HG03521 (cell line): ENCODE data around the gene ZNF865.
A peak's percentile ranks its signal among the peaks of the same experiment; 100 is the strongest.

ENCODE experiments used
- ATAC-seq: cut with Tn5 transposase; IDR thresholded peaks from one replicate; pipeline ENCODE4 v1.9.1; 2021; ENCODE audit warnings: mild to moderate bottlenecking, moderate library complexity; ENCODE audit not compliant: unreplicated experiment

Gene ZNF865

GRCh38 chr19:55586976-55587668 is 18.3 kb upstream of the ZNF865 start:
- ATAC-seq: peak; percentile 88

GRCh38 chr19:55588738-55589137 is 16.7 kb upstream of the ZNF865 start:
- no peak for ATAC-seq

- ATAC-seq: no peak
Observed at GRCh38 chr19:55590109-55590508, 15.3 kb upstream of the ZNF865 start.

- no peak for ATAC-seq
Observed at GRCh38 chr19:55590617-55591016, 14.8 kb upstream of the ZNF865 start.

- no peak for ATAC-seq
Observed at GRCh38 chr19:55591555-55591954, 13.9 kb upstream of the ZNF865 start.

GRCh38 chr19:55592391-55593090 is 12.9 kb upstream of the ZNF865 start:
- no peak for ATAC-seq

GRCh38 chr19:55593096-55593772 is 12.2 kb upstream of the ZNF865 start:
- ATAC-seq: no peak

- ATAC-seq: no peak
Observed at GRCh38 chr19:55594996-55595545, 10.4 kb upstream of the ZNF865 start.

GRCh38 chr19:55596304-55596703 is 9.1 kb upstream of the ZNF865 start:
- no peak for ATAC-seq

GRCh38 chr19:55597501-55597921 is 7.9 kb upstream of the ZNF865 start:
- no peak for ATAC-seq

GRCh38 chr19:55598034-55598433 is 7.4 kb upstream of the ZNF865 start:
- no peak for ATAC-seq

- ATAC-seq: peak; percentile 44
Observed at GRCh38 chr19:55598719-55599467, 6.6 kb upstream of the ZNF865 start.

- ATAC-seq: peak; percentile 48
Observed at GRCh38 chr19:55599468-55599841, 6.0 kb upstream of the ZNF865 start, which contains the start of gene FIZ1. Gene FIZ1 (minus strand): TSS chr19:55599517. CDS start chr19:55597865, 1,652 bp downstream.

- peak; percentile 36 for ATAC-seq
Observed at GRCh38 chr19:55599842-55600661, 5.4 kb upstream of the ZNF865 start, which contains the start of gene ZNF524. Gene ZNF524 (plus strand): TSS chr19:55600288. CDS start chr19:55602113, 1,825 bp downstream.

GRCh38 chr19:55600662-55601028 is 4.8 kb upstream of the ZNF865 start:
- no peak for ATAC-seq

- ATAC-seq: no peak
Observed at GRCh38 chr19:55601084-55601483, 4.4 kb upstream of the ZNF865 start.

- no peak for ATAC-seq
Observed at GRCh38 chr19:55602104-55603001, 3.1 kb upstream of the ZNF865 start.

GRCh38 chr19:55603115-55603514 is 2.3 kb upstream of the ZNF865 start:
- ATAC-seq: no peak
